Type B pancreatic cell (in vitro differentiated cells): ENCODE measurements around the gene SNX32. TPM values are rescaled to one million over a fixed set of nuclear protein-coding genes. Genes with fewer than 3 reads are reported as not detected.

Experiments
- DNase-seq: peaks from one replicate; pipeline ENCODE4 v3.0.0; 2021; ENCODE audit warnings: mixed read lengths; ENCODE audit not compliant: unreplicated experiment; ENCODE audit errors: extremely low spot score
- H3K27ac Mint-ChIP-seq: 2 replicates; pipeline ENCODE4 v1.8.0; 2021; ENCODE audit warnings: mild to moderate bottlenecking, mixed read lengths
- H3K27me3 Mint-ChIP-seq: 2 replicates; pipeline ENCODE4 v1.8.0; 2021; ENCODE audit warnings: mixed read lengths
- H3K36me3 Mint-ChIP-seq: 2 replicates; pipeline ENCODE4 v1.8.0; 2021; ENCODE audit warnings: mixed read lengths
- H3K4me1 Mint-ChIP-seq: one replicate; pipeline ENCODE4 v1.8.0; 2021; ENCODE audit warnings: mixed read lengths; ENCODE audit not compliant: unreplicated experiment
- H3K4me3 Mint-ChIP-seq: 2 replicates; pipeline ENCODE4 v1.8.0; 2021; ENCODE audit warnings: mild to moderate bottlenecking, mixed read lengths
- H3K9me3 Mint-ChIP-seq: 2 replicates; pipeline ENCODE4 v1.8.0; 2021; ENCODE audit warnings: mixed read lengths
- total RNA-seq: library from RNA; stranded (reverse); gene quantifications from 2 replicates; pipeline ENCODE4 v1.2.1, GENCODE V29; 2021; ENCODE audit warnings: low replicate concordance
- TF ChIP-seq, protein P1 (sequence below): fragments of 200-600 bp; sonication (generic); conservative IDR thresholded peaks from 2 replicates; pipeline ENCODE4 v1.5.0; 2021; ENCODE audit warnings: antibody characterized with exemption, mild to moderate bottlenecking

The SNX32 gene
- total RNA-seq, 1 donor from 2014 or later: 4.2 TPM

GRCh38 chr11:65896034-65896999, 62.6 kb downstream of the SNX32 start:
- no peak overlapping the region for H3K4me3 Mint-ChIP-seq
- no peak for DNase-seq
- no peaks in the 10 kb centered on the region for H3K36me3 Mint-ChIP-seq
- H3K4me1 Mint-ChIP-seq: peaks cover 8% of the 10 kb centered on the region
- TF ChIP-seq, protein P1, sequence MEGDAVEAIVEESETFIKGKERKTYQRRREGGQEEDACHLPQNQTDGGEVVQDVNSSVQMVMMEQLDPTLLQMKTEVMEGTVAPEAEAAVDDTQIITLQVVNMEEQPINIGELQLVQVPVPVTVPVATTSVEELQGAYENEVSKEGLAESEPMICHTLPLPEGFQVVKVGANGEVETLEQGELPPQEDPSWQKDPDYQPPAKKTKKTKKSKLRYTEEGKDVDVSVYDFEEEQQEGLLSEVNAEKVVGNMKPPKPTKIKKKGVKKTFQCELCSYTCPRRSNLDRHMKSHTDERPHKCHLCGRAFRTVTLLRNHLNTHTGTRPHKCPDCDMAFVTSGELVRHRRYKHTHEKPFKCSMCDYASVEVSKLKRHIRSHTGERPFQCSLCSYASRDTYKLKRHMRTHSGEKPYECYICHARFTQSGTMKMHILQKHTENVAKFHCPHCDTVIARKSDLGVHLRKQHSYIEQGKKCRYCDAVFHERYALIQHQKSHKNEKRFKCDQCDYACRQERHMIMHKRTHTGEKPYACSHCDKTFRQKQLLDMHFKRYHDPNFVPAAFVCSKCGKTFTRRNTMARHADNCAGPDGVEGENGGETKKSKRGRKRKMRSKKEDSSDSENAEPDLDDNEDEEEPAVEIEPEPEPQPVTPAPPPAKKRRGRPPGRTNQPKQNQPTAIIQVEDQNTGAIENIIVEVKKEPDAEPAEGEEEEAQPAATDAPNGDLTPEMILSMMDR: no peak
- H3K9me3 Mint-ChIP-seq: no peaks in the 10 kb centered on the region
- peak overlapping the region; percentile 69 for H3K27ac Mint-ChIP-seq
- peaks cover 57% of the 10 kb centered on the region for H3K27me3 Mint-ChIP-seq

- Mint-ChIP-seq H3K4me1 (peaks cover 8% of the 10 kb centered on the region), H3K9me3 (no peaks in the 10 kb centered on the region), H3K4me3 (peak overlapping the region; percentile 61), H3K27me3 (peaks cover 64% of the 10 kb centered on the region), H3K27ac (no peak overlapping the region), H3K36me3 (no peaks in the 10 kb centered on the region)
- no peak for DNase-seq
- TF ChIP-seq, protein P1: no peak
These were observed 63.3 kb downstream of the SNX32 start for GRCh38 chr11:65897020-65897471.

GRCh38 chr11:65898656-65899355, 65.0 kb downstream of the SNX32 start:
- Mint-ChIP-seq H3K4me1 (no peaks in the 10 kb centered on the region), H3K36me3 (no peaks in the 10 kb centered on the region), H3K9me3 (no peaks in the 10 kb centered on the region), H3K4me3 (peak overlapping the region; percentile 86), H3K27me3 (peaks cover 74% of the 10 kb centered on the region), H3K27ac (peak overlapping the region; percentile 87)
- DNase-seq: no peak
- TF ChIP-seq, protein P1: no peak

GRCh38 chr11:65899356-65900124, 65.8 kb downstream of the SNX32 start:
- H3K27me3 Mint-ChIP-seq: peaks cover 76% of the 10 kb centered on the region

More at GRCh38 chr11:65899356-65900124, 65.8 kb downstream of the SNX32 start:
- Mint-ChIP-seq H3K27ac (no peak overlapping the region), H3K36me3 (no peaks in the 10 kb centered on the region), H3K9me3 (no peaks in the 10 kb centered on the region), H3K4me1 (no peaks in the 10 kb centered on the region), H3K4me3 (peak overlapping the region; percentile 72)
- TF ChIP-seq, protein P1: no peak
- DNase-seq: no peak
